Activated CD8-positive, alpha-beta memory T cell treated with anti-CD3 and anti-CD28 coated beads, Interleukin-2, amount 10 ng/mL, durations not matched to agents 7 days and 5 days (primary cell): ENCODE data around the gene MYO1G. TPM values are rescaled to one million over a fixed set of nuclear protein-coding genes. Genes with fewer than 3 reads are reported as not detected.
A peak's percentile ranks its signal among the peaks of the same experiment; 100 is the strongest.
"Not testable (repeated sequence)": the region's sequence is repeated elsewhere in the genome, so short reads cannot be mapped to it uniquely, and the experiment has no call there.

ENCODE experiments used
- ATAC-seq: fragments of 150-1000 bp; cut with Tn5 transposase; one replicate; pipeline ENCODE4 v1.10.0; 2021; ENCODE audit warnings: moderate library complexity
- CTCF ChIA-PET: fragments of 350-600 bp; sonication (Branson Sonifier 250); formaldehyde crosslinking; loops from one replicate; lab custom pipeline; 2021; ENCODE audit warnings: antibody characterized with exemption; lab: Charles Lee
- DNase-seq: peaks from one replicate; pipeline ENCODE4 v3.0.0-alpha.2; 2020
- H3K27ac Mint-ChIP-seq: one replicate; pipeline ENCODE4 v1.8.0; 2021; ENCODE audit warnings: mild to moderate bottlenecking, mixed read lengths
- H3K27me3 Mint-ChIP-seq: one replicate; pipeline ENCODE4 v1.8.0; 2021; ENCODE audit warnings: mixed read lengths
- H3K36me3 Mint-ChIP-seq: one replicate; pipeline ENCODE4 v1.8.0; 2021; ENCODE audit warnings: mild to moderate bottlenecking, mixed read lengths
- H3K4me1 Mint-ChIP-seq: one replicate; pipeline ENCODE4 v1.8.0; 2021; ENCODE audit warnings: mixed read lengths
- H3K4me3 Mint-ChIP-seq: one replicate; pipeline ENCODE4 v1.8.0; 2021; ENCODE audit warnings: mild to moderate bottlenecking, moderate library complexity, mixed read lengths
- H3K9me3 Mint-ChIP-seq: one replicate; pipeline ENCODE4 v1.8.0; 2022; ENCODE audit warnings: low read depth, mixed read lengths
- total RNA-seq, 2 experiments: library from RNA; stranded (reverse); gene quantifications; one replicate each; pipeline ENCODE4 v1.2.3, GENCODE V29; 2021

The MYO1G gene
- 100 to 1,000 TPM; 502 to 567 TPM for total RNA-seq

GRCh38 chr7:44978511-44979366 lies at the start of gene MYO1G:
Gene MYO1G (minus strand): TSS chr7:44979015. CDS start chr7:44978961, 54 bp downstream.
- CTCF ChIA-PET, result interaction anchor here (0.6 to 2.4 kb wide), 11 partner anchors 12 to 157 kb away, joined by 3 to 13 read pairs (median 3); partner anchors contain the start of genes CCM2 and TBRG4
- DNase-seq (peak; percentile 98), ATAC-seq (peak; percentile 75)
- peak within 1 kb of the TSS; percentile 99 for H3K4me3 Mint-ChIP-seq
- H3K9me3 Mint-ChIP-seq, result no peaks in the 10 kb centered on the region
- H3K27ac Mint-ChIP-seq, result peak within 1 kb of the TSS; percentile 95
- H3K27me3 Mint-ChIP-seq, result no peaks in the 10 kb centered on the region
- H3K36me3 Mint-ChIP-seq, result peaks cover 64% of the 10 kb centered on the region
- peaks cover 72% of the 10 kb centered on the region for H3K4me1 Mint-ChIP-seq

- no peaks in the 10 kb centered on the region for H3K9me3 Mint-ChIP-seq
- H3K36me3 Mint-ChIP-seq, result peaks cover 62% of the 10 kb centered on the region
- CTCF ChIA-PET, result interaction anchor here (1.1 to 4.8 kb wide), 9 partner anchors 8 to 493 kb away, joined by 3 to 27 read pairs (median 5); partner anchors contain the start of genes CCM2 and MYO1G
- DNase-seq (peak; percentile 37), ATAC-seq (no peak)
- peak overlapping the region; percentile 86 for H3K27ac Mint-ChIP-seq
- H3K27me3 Mint-ChIP-seq, result no peaks in the 10 kb centered on the region
- H3K4me3 Mint-ChIP-seq, result peak overlapping the region; percentile 82
- peaks cover 79% of the 10 kb centered on the region for H3K4me1 Mint-ChIP-seq
These were observed 49.5 kb upstream of the MYO1G start for GRCh38 chr7:45028138-45028919.

- peak overlapping the region; percentile 86 for H3K27ac Mint-ChIP-seq
- no peaks in the 10 kb centered on the region for H3K27me3 Mint-ChIP-seq
- no peaks in the 10 kb centered on the region for H3K9me3 Mint-ChIP-seq
- ATAC-seq, result peak; percentile 20
- peaks cover 76% of the 10 kb centered on the region for H3K4me1 Mint-ChIP-seq
- peaks cover 60% of the 10 kb centered on the region for H3K36me3 Mint-ChIP-seq
- CTCF ChIA-PET, result interaction anchor here (1.1 to 4.8 kb wide), 11 partner anchors 9 to 493 kb away, joined by 3 to 27 read pairs (median 4); partner anchors contain the start of genes CCM2 and MYO1G
- no peak for DNase-seq
- H3K4me3 Mint-ChIP-seq, result peak overlapping the region; percentile 82
These were observed 48.9 kb upstream of the MYO1G start for GRCh38 chr7:45027774-45028114.

- peaks cover 71% of the 10 kb centered on the region for H3K4me1 Mint-ChIP-seq
- H3K27me3 Mint-ChIP-seq, result no peaks in the 10 kb centered on the region
- CTCF ChIA-PET, result interaction anchor here (1.1 to 4.8 kb wide), 11 partner anchors 9 to 492 kb away, joined by 3 to 27 read pairs (median 4); partner anchors contain the start of genes CCM2 and MYO1G
- H3K4me3 Mint-ChIP-seq, result peak overlapping the region; percentile 82
- peak overlapping the region; percentile 86 for H3K27ac Mint-ChIP-seq
- DNase-seq (peak; percentile 68), ATAC-seq (peak; percentile 62)
- H3K9me3 Mint-ChIP-seq, result no peaks in the 10 kb centered on the region
- peaks cover 56% of the 10 kb centered on the region for H3K36me3 Mint-ChIP-seq
These were observed 48.4 kb upstream of the MYO1G start for GRCh38 chr7:45026984-45027773.

GRCh38 chr7:45026013-45026412 lies 47.2 kb upstream of the MYO1G start:
- CTCF ChIA-PET, result interaction anchor here (1.1 to 4.8 kb wide), 4 partner anchors 27 to 52 kb away, joined by 3 to 27 read pairs (median 3); no protein-coding TSS in a partner anchor
- no peaks in the 10 kb centered on the region for H3K9me3 Mint-ChIP-seq
- DNase-seq, result no peak
- H3K4me3 Mint-ChIP-seq, result peak overlapping the region; percentile 10
- peaks cover 74% of the 10 kb centered on the region for H3K4me1 Mint-ChIP-seq
- peaks cover 54% of the 10 kb centered on the region for H3K36me3 Mint-ChIP-seq
- H3K27me3 Mint-ChIP-seq, result no peaks in the 10 kb centered on the region
- H3K27ac Mint-ChIP-seq, result peak overlapping the region; percentile 76
- peak; percentile 21 for ATAC-seq

GRCh38 chr7:45025473-45025872 lies 46.7 kb upstream of the MYO1G start:
- not testable (repeated sequence) for DNase-seq, H3K9me3 Mint-ChIP-seq, ATAC-seq, H3K27me3 Mint-ChIP-seq
- Mint-ChIP-seq H3K4me1 (peaks cover 77% of the 10 kb centered on the region), H3K36me3 (peaks cover 54% of the 10 kb centered on the region), H3K4me3 (peak overlapping the region; percentile 10), H3K27ac (peak overlapping the region; percentile 76)
- CTCF ChIA-PET, result interaction anchor here (1.1 to 4.8 kb wide), 4 partner anchors 26 to 51 kb away, joined by 3 to 27 read pairs (median 3); no protein-coding TSS in a partner anchor

GRCh38 chr7:45024126-45024744 lies 45.4 kb upstream of the MYO1G start:
- Mint-ChIP-seq H3K36me3 (peaks cover 46% of the 10 kb centered on the region), H3K4me1 (peaks cover 66% of the 10 kb centered on the region), H3K9me3 (no peaks in the 10 kb centered on the region), H3K27ac (peak overlapping the region; percentile 21), H3K4me3 (no peak overlapping the region), H3K27me3 (no peaks in the 10 kb centered on the region)
- CTCF ChIA-PET, result interaction anchor here (1.0 kb wide), 1 partner anchor 51 kb away, joined by 4 read pairs; no protein-coding TSS in a partner anchor
- DNase-seq, result peak; percentile 1
- ATAC-seq, result no peak

GRCh38 chr7:45021604-45022296 lies 42.9 kb upstream of the MYO1G start:
- CTCF ChIA-PET, result interaction anchor here (0.9 to 2.4 kb wide), 6 partner anchors 11 to 49 kb away, joined by 3 to 10 read pairs (median 4); partner anchors contain the start of genes CCM2 and MYO1G
- H3K9me3 Mint-ChIP-seq, result no peaks in the 10 kb centered on the region
- DNase-seq (no peak), ATAC-seq (peak; percentile 75)
- H3K27me3 Mint-ChIP-seq, result no peaks in the 10 kb centered on the region
- peaks cover 38% of the 10 kb centered on the region for H3K36me3 Mint-ChIP-seq
- peaks cover 42% of the 10 kb centered on the region for H3K4me1 Mint-ChIP-seq
- peak overlapping the region; percentile 76 for H3K27ac Mint-ChIP-seq
- no peak overlapping the region for H3K4me3 Mint-ChIP-seq

- Mint-ChIP-seq H3K36me3 (peaks cover 37% of the 10 kb centered on the region), H3K9me3 (no peaks in the 10 kb centered on the region), H3K4me1 (peaks cover 36% of the 10 kb centered on the region), H3K27ac (peak overlapping the region; percentile 26), H3K4me3 (no peak overlapping the region), H3K27me3 (no peaks in the 10 kb centered on the region)
- CTCF ChIA-PET, result interaction anchor here (0.9 to 1.9 kb wide), 3 partner anchors 12 to 48 kb away, joined by 3 to 9 read pairs (median 3); no protein-coding TSS in a partner anchor
- no peak for ATAC-seq
- DNase-seq, result no peak
These were observed 42.1 kb upstream of the MYO1G start for GRCh38 chr7:45020915-45021314.

- DNase-seq, result no peak
- Mint-ChIP-seq H3K27me3 (no peaks in the 10 kb centered on the region), H3K4me3 (no peak overlapping the region), H3K36me3 (peaks cover 35% of the 10 kb centered on the region), H3K4me1 (peaks cover 28% of the 10 kb centered on the region), H3K27ac (peak overlapping the region; percentile 5), H3K9me3 (no peaks in the 10 kb centered on the region)
- no peak for ATAC-seq
- CTCF ChIA-PET, result no interaction called here
These were observed 38.4 kb upstream of the MYO1G start for GRCh38 chr7:45017253-45017652.

- CTCF ChIA-PET, result interaction anchor here (1.3 kb wide), 1 partner anchor 42 kb away, joined by 3 read pairs; no protein-coding TSS in a partner anchor
- Mint-ChIP-seq H3K4me3 (no peak overlapping the region), H3K27ac (no peak overlapping the region), H3K4me1 (peaks cover 16% of the 10 kb centered on the region), H3K27me3 (no peaks in the 10 kb centered on the region), H3K36me3 (peaks cover 39% of the 10 kb centered on the region), H3K9me3 (no peaks in the 10 kb centered on the region)
- ATAC-seq, result no peak
- DNase-seq, result no peak
These were observed 36.5 kb upstream of the MYO1G start for GRCh38 chr7:45015313-45015712.
